Cardiac muscle cell (in vitro differentiated cells and primary cell): ENCODE results near the gene GAL3ST2. TPM values are rescaled to one million over a fixed set of nuclear protein-coding genes. Genes with fewer than 3 reads are reported as not detected.
"Not testable (repeated sequence)": the region's sequence is repeated elsewhere in the genome, so short reads cannot be mapped to it uniquely, and the experiment has no call there.

ENCODE experiments used
- DNase-seq, 2 donors: peaks; one replicate each; pipeline versions ENCODE4 v3.0.0 to v3.0.0-alpha.2; 2010 to 2017; ENCODE audit warnings: low read depth in 1 of 2, low spot score in 1 of 2
- H3K27ac ChIP-seq: fragments of 200-600 bp; sonication (generic); 2 replicates; pipeline ENCODE4 v1.5.1; 2016
- H3K27me3 ChIP-seq: fragments of 200-600 bp; sonication (generic); 2 replicates; pipeline ENCODE4 v1.6.0; 2016; ENCODE audit warnings: control low read depth
- H3K36me3 ChIP-seq: fragments of 200-600 bp; sonication (generic); 2 replicates; pipeline ENCODE4 v1.5.1; 2016; ENCODE audit warnings: control low read depth
- H3K4me1 ChIP-seq: fragments of 200-600 bp; sonication (generic); 2 replicates; pipeline ENCODE4 v1.8.1; 2017; ENCODE audit warnings: low read depth, mild to moderate bottlenecking, mixed run types
- H3K4me3 ChIP-seq: fragments of 200-600 bp; sonication (generic); 2 replicates; pipeline ENCODE4 v1.5.1; 2016; ENCODE audit warnings: mild to moderate bottlenecking
- H3K9me3 ChIP-seq: fragments of 200-600 bp; sonication (generic); 2 replicates; pipeline ENCODE4 v1.5.1; 2017; ENCODE audit warnings: low read depth, mild to moderate bottlenecking, control low read depth
- CTCF ChIP-seq: IDR thresholded peaks from 2 replicates; pipeline ENCODE4 v1.5.1; 2012; ENCODE audit warnings: low read depth, mild to moderate bottlenecking, low read length
- polyA plus RNA-seq: library from polyadenylated mRNA; unstranded; fragments of >200 nt; fragmentation: Nextera tagmentation; extraction: Ambion mirVana; gene quantifications from 2 replicates; pipeline ENCODE4 v1.2.1, GENCODE V29; 2016
- total RNA-seq: library from RNA; depleted of rRNA; stranded (reverse); fragments of >200 nt; gene quantifications from 2 replicates; pipeline ENCODE4 v1.2.3, GENCODE V29; 2016

GAL3ST2 gene
- total and polyA plus RNA-seq, 2 experiments from 2014 or later = 1.2 TPM; not detected in 1

GRCh38 chr2:241799522-241800197 lies 23.0 kb downstream of the GAL3ST2 start:
- DNase-seq = no peak

GRCh38 chr2:241800198-241800903 lies 23.7 kb downstream of the GAL3ST2 start:
- not testable (repeated sequence) for DNase-seq, H3K36me3 ChIP-seq, H3K4me3 ChIP-seq, H3K9me3 ChIP-seq, H3K4me1 ChIP-seq, H3K27ac ChIP-seq
- peaks cover 17% of the 10 kb centered on the region for H3K27me3 ChIP-seq

More at GRCh38 chr2:241799522-241800197, 23.0 kb downstream of the GAL3ST2 start:
- Histone ChIP-seq H3K9me3 (no peaks in the 10 kb centered on the region), H3K4me3 (no peak overlapping the region), H3K27me3 (peaks cover 17% of the 10 kb centered on the region), H3K36me3 (no peaks in the 10 kb centered on the region), H3K27ac (no peak overlapping the region), H3K4me1 (peaks cover 3% of the 10 kb centered on the region)
- no peak for TF ChIP-seq CTCF

GRCh38 chr2:241801611-241802420 lies 25.2 kb downstream of the GAL3ST2 start:
- peaks cover 6% of the 10 kb centered on the region for H3K4me1 ChIP-seq
- no peak overlapping the region for H3K27ac ChIP-seq
- no peaks in the 10 kb centered on the region for H3K9me3 ChIP-seq
- no peaks in the 10 kb centered on the region for H3K36me3 ChIP-seq
- H3K4me3 ChIP-seq = no peak overlapping the region
- no peak for TF ChIP-seq CTCF
- peaks cover 17% of the 10 kb centered on the region for H3K27me3 ChIP-seq
- DNase-seq = peak in 1 of 2 donors; percentile 38

- no peak for DNase-seq
- Histone ChIP-seq H3K4me1 (peaks cover 6% of the 10 kb centered on the region), H3K36me3 (no peaks in the 10 kb centered on the region), H3K27ac (no peak overlapping the region), H3K27me3 (peaks cover 17% of the 10 kb centered on the region), H3K9me3 (no peaks in the 10 kb centered on the region), H3K4me3 (no peak overlapping the region)
- TF ChIP-seq CTCF = no peak
These were observed 26.0 kb downstream of the GAL3ST2 start for GRCh38 chr2:241802421-241803318.

GRCh38 chr2:241803387-241804325 lies 27.0 kb downstream of the GAL3ST2 start:
- no peaks in the 10 kb centered on the region for H3K36me3 ChIP-seq

More at GRCh38 chr2:241803387-241804325, 27.0 kb downstream of the GAL3ST2 start:
- peak; percentile 67 to 74 for DNase-seq
- Histone ChIP-seq H3K27ac (no peak overlapping the region), H3K4me1 (peaks cover 6% of the 10 kb centered on the region), H3K9me3 (no peaks in the 10 kb centered on the region), H3K27me3 (peaks cover 17% of the 10 kb centered on the region), H3K4me3 (peak overlapping the region; percentile 30)
- TF ChIP-seq CTCF = no peak
